ENCODE measurements around the gene WTAP.
A peak's percentile ranks its signal among the peaks of the same experiment; 100 is the strongest.
"Not testable (repeated sequence)": the region's sequence is repeated elsewhere in the genome, so short reads cannot be mapped to it uniquely, and the experiment has no call there.

WTAP gene

DNA sequence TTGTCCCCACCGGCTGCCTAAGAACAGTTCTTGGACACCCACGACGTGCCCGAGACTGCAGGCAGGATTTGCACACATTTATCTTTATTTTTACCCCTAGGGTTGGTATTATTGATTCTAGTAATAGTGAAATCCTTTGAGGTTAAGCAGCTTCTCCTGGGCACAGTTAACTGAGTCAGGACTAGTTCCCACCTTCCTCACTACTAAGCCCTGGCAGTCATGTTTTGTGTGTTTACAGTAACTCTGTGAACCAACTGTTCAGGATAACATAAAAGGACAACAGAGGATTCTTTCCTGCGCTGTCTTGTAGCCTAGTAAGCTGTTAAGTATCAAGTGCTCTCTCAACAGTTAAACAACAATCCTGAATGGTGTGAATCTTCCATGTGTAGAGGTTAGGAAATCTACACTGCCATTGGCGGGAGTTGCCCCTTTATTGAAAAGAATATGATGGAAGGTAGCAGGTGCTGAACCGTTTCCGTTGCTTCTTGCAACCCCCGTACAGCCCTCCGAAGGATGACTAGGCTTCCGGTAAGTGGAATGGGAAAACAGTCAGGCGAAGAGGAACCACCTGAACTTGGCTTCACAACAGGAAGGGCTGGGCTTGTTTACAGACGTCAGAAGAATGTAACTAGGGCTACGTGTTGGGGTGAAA, 33.3 kb upstream of the WTAP start:
- DNase-seq = no peak

- no peak for DNase-seq
Measured at GRCh38 chr6:159695984-159696383, 31.3 kb upstream of the WTAP start.

DNA sequence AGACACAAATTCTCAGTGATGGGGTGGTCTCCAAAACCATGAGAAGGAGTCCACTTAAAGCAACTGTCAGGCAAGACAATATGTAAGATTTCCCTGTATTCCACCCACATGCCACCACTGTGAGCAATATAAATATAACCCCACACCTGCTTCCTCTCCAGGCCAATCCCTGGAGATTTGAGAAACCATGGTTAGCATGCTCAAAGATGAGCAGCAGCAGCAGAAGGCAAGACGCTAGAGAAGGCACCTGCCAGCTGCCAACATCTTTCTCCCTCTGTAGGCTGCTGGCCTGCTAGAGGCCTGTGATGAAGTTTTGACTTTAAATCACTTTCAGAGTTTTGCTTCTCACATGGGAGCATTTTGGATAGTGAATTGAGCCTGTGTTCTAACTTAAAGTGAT, 26.3 kb upstream of the WTAP start:
- DNase-seq = no peak

- no peak for DNase-seq
Measured at GRCh38 chr6:159701413-159701999, 25.8 kb upstream of the WTAP start.

DNA sequence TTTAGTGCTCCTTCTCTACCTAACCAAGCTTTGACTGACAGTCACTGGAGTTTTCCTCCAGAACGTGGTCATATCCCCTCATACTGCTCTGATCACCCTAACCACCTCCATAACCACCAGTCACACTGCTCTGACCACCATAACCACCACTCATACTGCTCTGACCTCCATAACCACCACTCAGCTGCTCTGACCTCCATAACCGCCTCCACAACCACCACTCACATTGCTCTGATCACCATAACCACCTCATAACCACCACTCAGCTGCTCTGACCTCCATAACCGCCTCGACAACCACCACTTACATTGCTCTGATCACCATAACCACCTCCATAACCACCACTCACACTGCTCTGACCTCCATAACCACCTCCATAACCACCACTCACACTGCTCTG, 16.7 kb upstream of the WTAP start:
- DNase-seq = not testable (repeated sequence)

DNA sequence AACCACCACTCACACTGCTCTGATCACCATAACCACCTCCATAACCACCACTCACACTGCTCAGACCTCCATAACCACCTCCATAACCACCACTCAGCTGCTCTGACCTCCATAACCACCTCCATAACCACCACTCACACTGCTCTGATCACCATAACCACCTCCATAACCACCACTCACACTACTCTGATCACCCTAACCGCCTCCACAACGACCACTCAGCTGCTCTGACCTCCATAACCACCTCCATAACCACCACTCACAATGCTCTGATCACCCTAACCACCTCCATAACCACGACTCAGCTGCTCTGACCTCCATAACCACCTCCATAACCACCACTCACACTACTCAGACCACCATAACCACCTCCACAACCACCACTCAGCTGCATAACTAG, 14.9 kb upstream of the WTAP start:
- not testable (repeated sequence) for DNase-seq

DNA sequence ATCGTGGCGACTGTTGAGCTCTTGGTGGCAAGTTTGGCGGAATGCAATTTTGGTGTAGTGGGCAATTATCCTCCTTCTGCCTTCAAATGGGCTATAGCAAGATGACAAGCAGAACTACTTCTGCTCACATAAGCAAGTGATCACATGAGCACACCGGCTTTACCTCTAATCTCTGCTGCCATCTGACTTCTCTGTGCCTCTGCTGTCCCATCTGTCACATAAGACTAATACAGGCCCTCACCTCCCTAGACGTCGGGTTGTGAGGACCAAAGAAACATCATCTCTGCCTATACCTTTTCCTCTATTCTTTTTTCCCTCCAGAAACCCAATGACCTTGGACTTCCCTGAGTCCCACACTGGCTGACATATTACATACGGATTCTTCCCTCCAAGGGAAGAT, 13.3 kb upstream of the WTAP start:
- DNase-seq = no peak

DNA sequence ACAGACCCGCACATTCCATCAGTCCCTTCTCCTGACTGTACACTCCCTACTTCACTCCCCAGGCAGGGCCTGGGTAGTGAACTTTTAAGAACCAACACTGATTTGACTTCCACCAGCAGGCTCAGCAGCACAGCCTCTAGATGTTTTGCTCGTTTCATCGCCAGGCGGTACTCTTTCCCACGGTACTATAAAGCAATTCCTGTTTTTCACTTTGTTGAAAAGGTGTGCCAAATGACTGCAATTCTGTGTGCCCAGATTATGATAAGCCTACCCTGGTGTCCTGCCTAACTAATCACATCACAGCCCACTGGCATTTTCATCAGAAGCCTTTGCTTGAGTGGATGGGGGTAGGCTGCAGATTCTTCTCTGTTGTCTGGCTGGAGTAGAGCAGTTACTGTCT, 12.9 kb upstream of the WTAP start:
- DNase-seq = no peak

GRCh38 chr6:159715166-159715565, 12.1 kb upstream of the WTAP start:
- DNase-seq = no peak

- no peak for DNase-seq
Measured at GRCh38 chr6:159715605-159716004, 11.7 kb upstream of the WTAP start.

GRCh38 chr6:159716247-159717096, 10.8 kb upstream of the WTAP start:
- DNase-seq = peak; percentile 60

DNA sequence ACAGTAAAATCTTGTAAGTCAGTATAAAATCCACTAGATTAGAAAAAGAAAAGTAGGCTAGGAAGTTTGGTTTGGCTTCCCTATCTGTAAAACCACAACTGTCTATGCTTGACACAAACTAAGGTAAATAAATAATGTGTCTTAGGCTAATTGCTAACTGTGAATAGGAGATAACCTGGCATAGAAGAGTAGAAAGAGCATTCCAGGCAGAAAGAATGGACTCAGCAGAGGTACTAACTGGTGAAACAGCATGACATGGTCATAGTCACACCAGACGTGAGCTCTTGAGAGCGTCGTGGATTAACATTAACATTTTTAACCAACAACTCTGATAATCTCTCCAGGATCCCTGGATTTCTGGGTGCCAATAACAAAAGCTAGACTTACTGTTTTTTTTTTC, 8.7 kb upstream of the WTAP start:
- DNase-seq = no peak

- no peak for DNase-seq
Measured at GRCh38 chr6:159719287-159719686, 8.0 kb upstream of the WTAP start.

GRCh38 chr6:159720708-159721107, 6.6 kb upstream of the WTAP start:
- no peak for DNase-seq

DNA sequence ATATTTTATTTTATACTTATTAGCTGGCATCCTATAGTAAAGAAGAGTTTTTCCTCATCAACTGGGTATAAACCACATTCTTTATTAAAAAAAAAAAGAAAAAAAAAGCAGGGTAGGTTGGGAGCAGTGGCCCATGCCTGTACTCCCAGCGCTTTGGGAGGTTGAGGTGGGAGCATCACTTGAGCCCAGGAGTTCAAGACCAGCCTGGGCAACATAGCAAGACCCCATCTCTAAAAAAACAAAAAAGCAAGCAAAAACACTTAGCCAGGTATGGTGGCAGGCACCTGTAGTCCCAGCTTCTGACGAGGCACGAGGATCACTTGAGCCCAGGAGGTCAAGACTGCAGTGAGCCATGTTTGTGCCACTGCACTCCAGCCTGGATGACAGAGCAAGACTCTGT, 5.3 kb upstream of the WTAP start:
- DNase-seq = not testable (repeated sequence)

- DNase-seq = no peak
Measured at GRCh38 chr6:159722655-159723054, 4.7 kb upstream of the WTAP start.

- DNase-seq = no peak
Measured at GRCh38 chr6:159723259-159723658, 4.0 kb upstream of the WTAP start.

GRCh38 chr6:159724778-159725177, 2.5 kb upstream of the WTAP start:
- no peak for DNase-seq

DNA sequence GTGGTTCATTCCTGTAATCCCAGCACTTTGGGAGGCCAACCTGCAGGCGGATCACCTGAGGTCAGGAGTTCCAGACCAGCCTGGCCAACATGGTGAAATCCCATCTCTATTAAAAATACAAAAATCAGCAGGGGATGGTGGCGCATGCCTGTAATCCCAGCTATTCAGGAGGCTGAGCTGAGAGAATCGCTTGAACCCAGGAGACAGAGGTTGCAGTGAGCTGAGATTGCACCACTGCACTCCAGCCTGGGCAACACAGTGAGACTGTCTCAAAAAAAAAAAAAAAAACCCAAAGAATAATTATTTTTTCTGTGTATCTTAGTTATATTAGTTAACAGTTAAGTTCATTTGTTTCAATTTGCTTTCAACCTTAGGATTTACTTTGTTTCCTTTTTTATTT, 2.1 kb upstream of the WTAP start:
- DNase-seq = not testable (repeated sequence)

GRCh38 chr6:159726255-159726917, 920 bp upstream of the WTAP start:
- DNase-seq = no peak

- DNase-seq = peak; percentile 74
Measured at GRCh38 chr6:159727717-159728445, 575 bp downstream of the WTAP start.

- no peak for DNase-seq
Measured at GRCh38 chr6:159728531-159728964, 1.2 kb downstream of the WTAP start.
